ENCODE results near the gene STRN4. TPM values are rescaled to one million over a fixed set of nuclear protein-coding genes. Genes with fewer than 3 reads are reported as not detected.
"Not testable (repeated sequence)": the region's sequence is repeated elsewhere in the genome, so short reads cannot be mapped to it uniquely, and the experiment has no call there.

The STRN4 gene
- total RNA-seq, 4 donors from 2014 or later, result 81.6 to 306 (median 174) TPM

DNA sequence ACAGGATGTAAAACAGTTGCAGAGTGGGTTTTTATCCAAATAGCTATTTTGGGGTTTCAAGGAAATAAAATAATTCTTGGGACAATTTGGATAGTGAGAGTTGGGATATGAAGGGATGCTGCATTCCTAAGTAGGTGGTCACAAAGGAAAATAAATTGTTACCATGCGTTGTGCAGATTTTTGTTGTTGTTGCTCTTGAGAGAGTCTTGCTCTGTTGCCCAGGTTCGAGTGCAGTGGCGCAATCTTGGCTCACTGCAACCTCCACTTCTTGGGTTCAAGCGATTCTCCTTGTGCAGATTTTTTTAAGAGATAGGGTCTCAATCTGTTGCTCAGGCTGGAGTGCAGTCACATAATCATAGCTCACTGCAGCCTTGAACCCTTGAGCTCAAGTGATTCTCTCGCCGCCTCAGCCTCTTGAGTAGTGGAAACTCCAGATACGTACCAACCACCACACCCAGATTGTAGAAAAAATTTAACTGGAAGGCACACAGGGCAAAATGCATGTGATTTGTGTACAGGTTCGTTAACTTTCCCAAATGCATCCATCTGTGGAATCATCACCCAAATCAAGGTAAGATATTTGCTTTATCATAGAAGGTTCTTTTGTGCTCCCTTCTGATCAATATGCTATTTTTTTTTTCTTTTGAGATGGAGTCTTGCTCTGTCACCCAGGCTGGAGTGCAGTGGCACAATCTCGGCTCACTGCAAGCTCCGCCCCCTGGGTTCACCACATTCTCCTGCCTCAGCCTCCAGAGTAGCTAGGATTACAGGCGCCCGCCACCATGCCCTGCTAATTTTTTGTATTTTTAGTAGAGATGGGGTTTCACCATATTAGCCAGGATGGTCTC is 26.1 kb upstream of the STRN4 start:
- TF ChIP-seq POLR2AphosphoS5 (IDR thresholded peaks at IDR 0.05) (no peak), EP300 (IDR thresholded peaks at IDR 0.05; ENCODE audit: low read depth) (no peak), POLR2A (IDR thresholded peaks at IDR 0.05) (no peak)
- TF ChIP-seq, protein P1, sequence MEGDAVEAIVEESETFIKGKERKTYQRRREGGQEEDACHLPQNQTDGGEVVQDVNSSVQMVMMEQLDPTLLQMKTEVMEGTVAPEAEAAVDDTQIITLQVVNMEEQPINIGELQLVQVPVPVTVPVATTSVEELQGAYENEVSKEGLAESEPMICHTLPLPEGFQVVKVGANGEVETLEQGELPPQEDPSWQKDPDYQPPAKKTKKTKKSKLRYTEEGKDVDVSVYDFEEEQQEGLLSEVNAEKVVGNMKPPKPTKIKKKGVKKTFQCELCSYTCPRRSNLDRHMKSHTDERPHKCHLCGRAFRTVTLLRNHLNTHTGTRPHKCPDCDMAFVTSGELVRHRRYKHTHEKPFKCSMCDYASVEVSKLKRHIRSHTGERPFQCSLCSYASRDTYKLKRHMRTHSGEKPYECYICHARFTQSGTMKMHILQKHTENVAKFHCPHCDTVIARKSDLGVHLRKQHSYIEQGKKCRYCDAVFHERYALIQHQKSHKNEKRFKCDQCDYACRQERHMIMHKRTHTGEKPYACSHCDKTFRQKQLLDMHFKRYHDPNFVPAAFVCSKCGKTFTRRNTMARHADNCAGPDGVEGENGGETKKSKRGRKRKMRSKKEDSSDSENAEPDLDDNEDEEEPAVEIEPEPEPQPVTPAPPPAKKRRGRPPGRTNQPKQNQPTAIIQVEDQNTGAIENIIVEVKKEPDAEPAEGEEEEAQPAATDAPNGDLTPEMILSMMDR (IDR thresholded peaks at IDR 0.05), result no peak
- no peak overlapping the region for H3K27ac ChIP-seq
- H3K4me1 ChIP-seq, result peaks cover 0 to 36% (median 21%) of the 10 kb centered on the region in 4 donors
- intact Hi-C loops (cut with DNase I; ENCODE audit: low total_unique reads), result no loop called here
- H3K36me3 ChIP-seq, result peaks cover 0 to 25% (median 16%) of the 10 kb centered on the region in 4 donors
- no peaks in the 10 kb centered on the region for H3K9me3 ChIP-seq
- no peak for DNase-seq
- no peaks in the 10 kb centered on the region for H3K27me3 ChIP-seq
- in situ Hi-C loops (cut with MboI; ENCODE audit: low pct_ligation_motif_present in 1 of 4, low pct_unique_long_range_greater_than_20kb in 1 of 4, low sequenced_read_pairs in 3 of 4), result loop anchor here in 1 of 4 donors (25.0 kb wide), 1 partner anchor 215 kb away; no protein-coding TSS in a partner anchor
- WGBS, 2 donors (ENCODE audit: low coverage in 1 of 2), result 74 to 75% methylated on average over 7 to 11 of the region's 12 CpGs
- no peak overlapping the region for H3K4me3 ChIP-seq

DNA sequence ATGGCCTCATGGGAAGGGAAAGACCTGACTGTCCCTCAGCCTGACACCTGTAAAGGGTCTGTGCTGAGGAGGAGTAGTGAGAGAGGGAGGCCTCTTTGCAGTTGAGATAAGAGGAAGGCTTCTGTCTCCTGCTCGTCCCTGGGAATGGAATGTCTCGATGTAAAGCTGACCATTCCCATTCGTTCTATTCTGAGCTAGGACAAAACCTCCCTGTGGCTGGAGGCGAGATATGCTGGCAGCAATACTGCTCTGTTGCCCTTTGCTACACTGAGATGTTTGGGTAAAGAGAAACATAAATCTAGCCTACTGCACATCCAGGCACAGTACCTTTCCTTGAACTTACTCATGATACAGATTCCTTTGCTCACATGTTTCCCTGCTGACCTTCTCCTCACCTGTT is 22.5 kb upstream of the STRN4 start:
- H3K4me3 ChIP-seq; intact Hi-C loops (cut with DNase I; ENCODE audit: low total_unique reads); H3K36me3 ChIP-seq; DNase-seq; H3K27me3 ChIP-seq; H3K9me3 ChIP-seq: not testable (repeated sequence)
- TF ChIP-seq, protein P1 (IDR thresholded peaks at IDR 0.05), result peak in 1 of 5 experiments; percentile 8
- H3K27ac ChIP-seq, result peak overlapping the region; percentile 72 to 79 (median 74)
- WGBS, 2 donors (ENCODE audit: low coverage in 1 of 2), result 15% methylated on average over 4 of the region's 4 CpGs; no CpG with 5 or more reads in 1 of the 2 donors
- peaks cover 3 to 48% (median 27%) of the 10 kb centered on the region in 4 donors for H3K4me1 ChIP-seq
- in situ Hi-C loops (cut with MboI; ENCODE audit: low pct_ligation_motif_present in 1 of 4, low pct_unique_long_range_greater_than_20kb in 1 of 4, low sequenced_read_pairs in 3 of 4), result loop anchor here in 1 of 4 donors (25.0 kb wide), 1 partner anchor 219 kb away; no protein-coding TSS in a partner anchor

DNA sequence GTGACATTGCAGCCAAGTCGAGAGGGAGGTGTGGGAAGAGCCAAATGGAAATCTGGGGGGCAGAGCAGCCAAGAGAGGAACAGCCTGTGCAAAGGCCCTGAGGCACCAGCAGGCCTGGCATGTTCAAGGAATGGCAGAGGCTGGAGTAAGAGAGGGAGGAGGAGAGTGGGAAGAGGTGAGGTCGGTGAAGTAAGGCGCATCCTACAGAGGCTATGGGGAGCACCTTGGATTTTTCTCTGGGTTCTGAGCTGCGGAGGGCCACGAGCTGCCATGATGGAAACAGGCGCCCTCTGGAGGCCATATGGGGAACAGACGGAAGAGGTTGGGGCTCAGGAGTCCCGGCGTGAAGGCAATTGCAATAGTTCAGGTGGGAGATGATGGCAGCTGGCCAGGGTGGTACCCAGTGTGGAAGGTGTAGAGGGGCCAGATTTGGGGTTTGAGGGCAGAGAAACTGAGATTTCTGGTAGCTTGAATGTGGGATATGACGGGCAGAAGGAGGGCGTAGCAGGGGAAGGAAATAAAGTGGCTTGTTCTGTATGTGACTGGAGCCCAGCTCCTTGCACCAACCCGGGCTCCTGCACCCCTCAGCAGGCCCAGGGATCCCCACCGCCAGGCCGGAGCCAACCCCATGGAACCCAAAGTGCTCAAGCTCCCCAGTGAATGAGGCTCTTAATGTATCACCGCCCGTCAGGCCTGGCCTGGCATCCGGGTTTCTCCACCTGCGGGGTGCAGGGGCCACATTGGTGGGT is 20.5 kb upstream of the STRN4 start:
- DNase-seq, result peak; percentile 51
- TF ChIP-seq, protein P1 (IDR thresholded peaks at IDR 0.05), result peak; percentile 57 to 69 (median 64)
- TF ChIP-seq POLR2A (IDR thresholded peaks at IDR 0.05), result no peak
- Histone ChIP-seq H3K27ac (peak overlapping the region in 1 of 4 donors; percentile 75), H3K4me1 (peaks cover 3 to 43% (median 24%) of the 10 kb centered on the region in 4 donors), H3K9me3 (no peaks in the 10 kb centered on the region), H3K4me3 (no peak overlapping the region), H3K36me3 (no peaks in the 10 kb centered on the region), H3K27me3 (no peaks in the 10 kb centered on the region)
- in situ Hi-C loops (cut with MboI; ENCODE audit: low pct_ligation_motif_present in 1 of 4, low pct_unique_long_range_greater_than_20kb in 1 of 4, low sequenced_read_pairs in 3 of 4) (loop anchor here in 1 of 4 donors (25.0 kb wide), 1 partner anchor 221 kb away; no protein-coding TSS in a partner anchor), intact Hi-C loops (cut with DNase I; ENCODE audit: low total_unique reads) (no loop called here)
- 41 to 66% methylated on average over 9 to 18 of the region's 18 CpGs for WGBS, 2 donors (ENCODE audit: low coverage in 1 of 2)

DNA sequence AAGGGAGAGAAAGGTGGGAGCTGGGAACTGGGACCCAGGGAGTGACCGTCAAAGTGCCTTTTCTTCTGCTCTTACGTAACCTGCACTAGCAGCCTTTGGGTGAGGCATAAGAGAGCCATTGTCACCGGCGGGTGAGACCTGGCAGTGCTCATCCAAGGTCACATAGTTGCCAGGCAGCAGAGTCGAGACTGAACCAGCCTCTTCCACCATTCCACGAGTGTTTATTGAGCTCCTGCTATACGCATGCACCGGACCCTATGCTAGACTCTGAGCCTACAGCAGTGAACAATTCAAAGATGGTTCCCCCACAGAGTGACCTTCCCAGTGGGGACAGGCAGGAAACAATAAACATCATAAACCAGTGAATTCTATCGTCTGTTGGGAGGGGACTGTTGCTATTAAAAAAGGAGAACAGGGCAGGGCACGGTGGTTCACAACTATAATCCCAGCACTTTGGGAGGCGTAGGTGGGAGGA is 18.6 kb upstream of the STRN4 start:
- in situ Hi-C loops (cut with MboI; ENCODE audit: low pct_ligation_motif_present in 1 of 4, low pct_unique_long_range_greater_than_20kb in 1 of 4, low sequenced_read_pairs in 3 of 4) (loop anchor here in 1 of 4 donors (5.0 to 25.0 kb wide), 2 partner anchors 77 to 222 kb away; no protein-coding TSS in a partner anchor), intact Hi-C loops (cut with DNase I; ENCODE audit: low total_unique reads) (no loop called here)
- Histone ChIP-seq H3K4me1 (peaks cover 7 to 38% (median 25%) of the 10 kb centered on the region in 4 donors), H3K27ac (peak overlapping the region; percentile 76 to 84 (median 83)), H3K9me3 (no peaks in the 10 kb centered on the region), H3K27me3 (no peaks in the 10 kb centered on the region), H3K36me3 (no peaks in the 10 kb centered on the region), H3K4me3 (no peak overlapping the region)
- WGBS, 2 donors (ENCODE audit: low coverage in 1 of 2), result 51 to 56% methylated on average over 3 to 11 of the region's 11 CpGs
- peak; percentile 82 for DNase-seq
- TF ChIP-seq POLR2A (IDR thresholded peaks at IDR 0.05) (no peak), POLR2AphosphoS5 (IDR thresholded peaks at IDR 0.05) (peak in 2 of 3 donors; percentile 39 to 40), EP300 (IDR thresholded peaks at IDR 0.05; ENCODE audit: low read depth) (peak; percentile 61)
- TF ChIP-seq, protein P1 (IDR thresholded peaks at IDR 0.05), result no peak
